Measurements from ENCODE around the gene C1orf198.

DNA sequence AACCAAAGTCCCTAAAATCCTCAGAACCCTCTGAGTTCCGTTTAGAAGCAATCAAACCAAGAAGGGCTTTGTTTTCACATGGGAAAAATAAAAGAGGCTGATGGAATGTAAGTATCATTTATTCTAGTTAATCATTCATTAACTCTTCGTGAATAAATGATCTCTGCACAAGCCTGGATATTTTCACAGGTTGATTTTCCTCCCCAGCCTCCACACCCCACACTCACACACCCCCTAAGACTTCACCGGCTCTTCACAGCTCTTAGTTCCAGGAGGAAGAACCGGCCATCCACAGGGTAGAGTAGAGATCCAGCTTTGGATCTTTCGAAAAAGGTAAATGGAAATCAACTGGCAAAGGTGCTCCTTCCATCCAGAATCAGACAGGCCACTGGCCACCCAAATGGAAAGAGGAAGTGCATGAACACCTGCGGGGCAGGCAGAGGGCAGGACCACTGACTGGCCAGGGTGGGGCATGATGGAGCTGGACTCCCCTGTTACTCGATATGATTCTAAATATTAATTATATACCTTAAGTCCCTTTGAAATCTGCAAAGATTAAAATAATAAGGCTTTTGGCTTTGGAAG lies 10.0 kb downstream of the C1orf198 start:
- TF ChIP-seq, protein P1, sequence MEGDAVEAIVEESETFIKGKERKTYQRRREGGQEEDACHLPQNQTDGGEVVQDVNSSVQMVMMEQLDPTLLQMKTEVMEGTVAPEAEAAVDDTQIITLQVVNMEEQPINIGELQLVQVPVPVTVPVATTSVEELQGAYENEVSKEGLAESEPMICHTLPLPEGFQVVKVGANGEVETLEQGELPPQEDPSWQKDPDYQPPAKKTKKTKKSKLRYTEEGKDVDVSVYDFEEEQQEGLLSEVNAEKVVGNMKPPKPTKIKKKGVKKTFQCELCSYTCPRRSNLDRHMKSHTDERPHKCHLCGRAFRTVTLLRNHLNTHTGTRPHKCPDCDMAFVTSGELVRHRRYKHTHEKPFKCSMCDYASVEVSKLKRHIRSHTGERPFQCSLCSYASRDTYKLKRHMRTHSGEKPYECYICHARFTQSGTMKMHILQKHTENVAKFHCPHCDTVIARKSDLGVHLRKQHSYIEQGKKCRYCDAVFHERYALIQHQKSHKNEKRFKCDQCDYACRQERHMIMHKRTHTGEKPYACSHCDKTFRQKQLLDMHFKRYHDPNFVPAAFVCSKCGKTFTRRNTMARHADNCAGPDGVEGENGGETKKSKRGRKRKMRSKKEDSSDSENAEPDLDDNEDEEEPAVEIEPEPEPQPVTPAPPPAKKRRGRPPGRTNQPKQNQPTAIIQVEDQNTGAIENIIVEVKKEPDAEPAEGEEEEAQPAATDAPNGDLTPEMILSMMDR (IDR thresholded peaks at IDR 0.05; ENCODE audit: low read depth, low read length), result no peak
- TF ChIP-seq MAX (IDR thresholded peaks at IDR 0.05; ENCODE audit: low read depth, low read length), result no peak
- TF ChIP-seq POLR2A (IDR thresholded peaks at IDR 0.05; ENCODE audit: extremely low read depth, insufficient read length), result no peak

Measured in NB4 (cell line).